Inflammatory macrophage (primary cell): Measurements from ENCODE around the gene ST6GALNAC3.
"Not testable (repeated sequence)": the region's sequence is repeated elsewhere in the genome, so short reads cannot be mapped to it uniquely, and the experiment has no call there.

ENCODE experiments used
- DNase-seq, 2 donors: peaks; one replicate each; pipeline ENCODE4 v3.0.0-alpha.2; 2020 to 2022
- total RNA-seq, 18 experiments: gene quantifications; one replicate each; lab custom pipeline; 2026; ENCODE audit warnings: mixed read lengths in 6 of 18, inconsistent platforms in 2 of 18; lab: John Stamatoyannopoulos, UW

The ST6GALNAC3 gene
- 0.32 to 9.9 (median 1.8) reads per million in 18 experiments for total RNA-seq

DNA sequence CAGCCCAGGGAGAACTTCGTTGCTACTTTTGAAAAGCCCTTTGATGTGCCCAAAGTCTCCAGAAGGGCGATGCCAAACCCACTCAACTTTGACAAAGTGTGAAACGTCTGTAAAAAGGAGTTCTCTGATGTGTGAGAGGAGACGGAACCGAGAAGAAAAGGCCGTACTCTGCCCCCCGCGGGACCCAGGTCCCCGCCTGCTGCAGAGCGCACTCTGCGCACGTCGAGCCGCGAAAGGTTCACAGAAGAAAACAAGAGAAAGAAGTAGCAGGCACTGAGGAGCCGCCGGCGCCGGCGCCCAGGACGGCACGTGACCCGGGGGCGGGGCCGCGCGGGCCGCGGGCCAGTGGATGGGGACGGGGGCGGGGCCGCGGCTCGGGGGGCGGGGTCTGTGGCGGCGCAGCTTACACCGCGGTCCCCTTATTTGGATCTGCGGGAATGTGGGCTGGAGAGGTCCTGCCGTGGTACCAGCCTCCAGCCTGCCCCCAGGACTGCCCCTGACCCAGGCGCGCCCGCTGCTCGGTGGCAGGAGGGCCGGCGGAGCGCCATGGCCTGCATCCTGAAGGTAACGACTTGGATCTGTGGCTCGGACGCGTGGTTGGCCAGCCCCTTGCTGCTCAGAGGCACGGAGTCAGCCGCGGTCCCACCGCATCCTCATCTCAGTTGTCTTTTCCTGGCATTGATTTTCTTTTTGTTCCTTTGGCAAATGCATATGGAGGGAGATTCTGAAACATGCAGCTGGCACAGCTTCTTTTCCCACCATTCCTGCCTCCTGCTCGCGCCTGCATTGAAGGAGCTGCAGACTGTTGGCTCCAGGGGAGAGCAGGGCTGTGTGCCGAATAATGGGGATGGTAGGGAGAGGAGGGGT, at the start of gene ST6GALNAC3:
Gene ST6GALNAC3, plus strand, starts transcription at position 426 of the 867 bp plus-strand sequence.
- peak; percentile 63 to 78 for DNase-seq

DNA sequence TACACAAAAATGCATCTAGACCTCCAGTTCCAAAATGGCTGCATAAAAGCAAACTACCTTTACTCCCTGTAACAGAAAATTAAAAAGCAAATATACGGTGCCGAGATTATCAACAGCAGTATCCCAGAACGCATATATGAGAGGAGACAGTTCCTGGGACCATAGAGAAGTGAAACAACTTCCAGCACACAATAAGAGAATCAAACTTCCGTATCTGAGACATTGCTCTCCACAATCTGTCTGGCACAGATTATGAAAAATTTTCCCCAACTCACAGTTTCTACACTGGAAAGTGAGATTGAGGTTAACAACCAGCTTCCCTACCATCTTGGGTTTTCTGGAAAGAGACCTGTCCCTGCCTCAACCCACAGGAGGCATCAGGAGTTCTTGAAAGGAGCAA, 47.2 kb upstream of the ST6GALNAC3 start:
- peak in 1 of 2 donors; percentile 59 for DNase-seq

DNA sequence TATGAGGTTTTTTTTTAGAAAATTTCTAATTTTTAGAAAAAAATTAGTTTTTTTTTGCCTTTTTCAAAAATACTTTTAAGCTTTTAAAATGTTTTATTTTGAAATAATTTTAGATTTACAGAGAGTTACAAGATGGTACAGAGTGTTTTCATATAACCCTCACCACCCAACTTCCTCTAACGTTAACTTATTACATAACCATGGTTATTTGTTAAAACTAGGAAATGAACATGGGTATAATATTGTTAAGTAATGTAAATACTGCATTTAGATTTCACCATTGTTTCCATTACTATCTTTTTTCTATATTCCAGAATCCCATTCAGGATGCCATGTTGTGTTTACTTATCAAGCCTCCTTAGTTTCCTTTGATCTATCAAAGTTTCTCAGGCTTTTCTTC, 45.2 kb upstream of the ST6GALNAC3 start:
- peak in 1 of 2 donors; percentile 69 for DNase-seq

DNA sequence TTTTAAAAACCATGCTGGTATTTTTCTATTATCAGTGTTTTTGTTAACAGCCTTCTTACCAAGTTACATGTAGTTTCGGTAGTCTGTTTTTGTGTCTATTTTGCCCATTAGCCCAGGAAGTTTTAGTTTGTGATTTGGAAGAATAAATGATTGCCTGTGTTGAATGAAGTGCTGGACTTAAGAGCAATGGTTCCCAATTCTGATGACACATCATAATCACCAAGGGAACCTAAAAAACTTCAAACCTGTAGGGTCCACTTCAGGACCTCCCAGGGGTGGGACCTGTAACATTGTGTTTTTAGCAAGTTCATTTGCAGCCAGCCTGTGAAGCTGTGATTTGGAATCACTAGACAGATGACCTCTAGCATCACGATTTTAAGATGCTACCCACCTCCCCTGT, 43.0 kb upstream of the ST6GALNAC3 start:
- DNase-seq, result no peak

DNA sequence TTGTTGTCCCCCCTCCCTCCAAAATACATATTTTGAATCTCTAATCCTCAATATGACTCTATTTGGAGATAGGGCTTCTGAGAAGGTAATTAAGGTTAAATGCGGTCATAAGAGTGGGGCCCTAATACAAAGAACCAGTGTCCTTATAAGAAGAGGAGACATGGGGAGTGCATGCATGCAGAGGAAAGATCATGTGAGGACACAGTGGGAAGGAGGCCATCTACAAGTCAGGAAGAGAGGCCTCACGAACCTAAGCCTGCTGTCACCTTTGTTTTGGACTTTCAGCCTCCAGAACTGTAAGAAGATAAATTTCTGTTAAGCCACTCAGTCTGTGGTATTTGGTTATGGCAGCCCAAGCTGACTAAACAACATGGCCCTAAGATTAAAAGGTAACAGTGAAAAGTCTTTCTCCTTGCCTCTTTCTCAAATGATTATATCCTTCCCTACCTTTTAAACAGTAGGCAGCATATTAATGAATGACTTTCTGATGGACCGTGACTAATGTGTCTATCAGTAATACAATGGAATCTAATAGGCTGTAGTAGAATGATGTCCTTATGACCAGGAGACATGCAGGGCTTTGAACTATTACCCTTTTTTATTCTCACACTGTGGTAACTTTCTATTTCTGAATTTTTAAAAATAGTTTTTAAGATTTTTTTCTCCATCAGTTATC, 40.6 kb upstream of the ST6GALNAC3 start:
- no peak for DNase-seq

DNA sequence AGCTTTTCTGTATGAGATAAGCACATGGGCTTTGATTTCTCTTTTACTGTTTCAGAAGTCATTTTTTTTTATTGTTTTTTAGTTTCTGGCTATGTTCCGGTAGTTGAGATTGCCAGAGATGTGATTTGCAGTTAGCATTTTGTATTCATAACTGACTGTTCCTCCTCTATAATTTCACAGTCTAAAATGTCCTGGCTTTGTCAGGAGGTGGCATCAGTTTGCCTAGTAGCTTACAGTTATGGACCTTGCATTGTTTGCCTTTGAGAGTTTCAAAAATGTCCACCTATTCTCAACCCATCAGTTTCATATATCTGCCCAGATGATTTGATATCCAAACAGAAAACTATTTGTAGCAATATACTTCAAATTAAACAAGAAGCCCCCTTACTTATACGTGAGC, 39.5 kb upstream of the ST6GALNAC3 start:
- peak in 1 of 2 donors; percentile 9 for DNase-seq

DNA sequence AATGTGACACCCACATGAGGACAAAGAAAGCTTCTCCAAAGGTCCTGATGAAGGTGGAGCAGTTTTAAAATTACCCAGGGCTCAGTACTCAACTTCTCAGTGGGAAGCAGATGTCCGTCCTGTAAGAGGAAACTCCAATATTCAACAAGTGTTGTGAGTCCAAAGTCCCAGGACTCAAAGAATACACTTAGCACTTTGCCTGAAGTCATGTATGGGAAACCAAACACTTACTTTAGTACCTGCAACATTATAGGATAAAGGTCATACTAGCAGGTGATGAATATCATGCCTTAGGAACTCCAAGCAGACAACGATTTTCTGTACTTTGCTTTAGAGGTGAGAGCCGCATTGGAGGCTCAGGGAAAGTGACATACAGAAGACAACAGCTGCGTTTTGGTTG, 37.2 kb upstream of the ST6GALNAC3 start:
- DNase-seq, result no peak

DNA sequence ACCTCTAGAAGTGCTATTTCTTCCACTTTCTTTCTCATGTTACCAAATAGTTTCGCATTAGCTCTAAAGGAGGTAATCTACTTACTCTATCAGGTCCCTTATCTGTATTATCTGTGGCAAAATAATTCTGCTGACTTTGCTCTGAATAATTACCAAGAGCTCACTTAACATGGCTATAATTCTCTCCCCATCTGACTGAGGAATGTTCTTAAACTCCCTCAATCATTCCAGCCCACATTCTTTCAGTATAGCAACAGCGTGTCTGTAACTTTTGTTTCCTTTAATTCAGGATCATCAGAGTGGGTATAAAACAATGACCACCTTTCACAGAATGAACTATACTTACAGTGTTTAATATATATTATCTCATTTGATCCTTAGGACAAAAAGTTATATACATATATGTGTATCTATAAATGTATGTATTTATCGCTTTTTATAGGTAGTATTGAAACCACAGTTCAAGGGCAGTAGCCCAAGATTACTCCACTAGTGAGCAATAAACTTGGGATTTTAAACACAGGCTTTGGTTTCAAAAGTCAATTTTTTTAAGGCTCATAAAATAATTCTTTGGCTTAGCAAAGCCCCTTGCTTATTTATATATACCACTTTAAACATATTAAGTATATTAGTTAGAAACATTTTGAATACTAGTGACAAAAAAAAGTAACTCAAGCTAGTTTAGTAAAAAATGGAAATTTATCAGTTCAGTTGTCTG, 36.1 kb upstream of the ST6GALNAC3 start:
- no peak for DNase-seq

DNA sequence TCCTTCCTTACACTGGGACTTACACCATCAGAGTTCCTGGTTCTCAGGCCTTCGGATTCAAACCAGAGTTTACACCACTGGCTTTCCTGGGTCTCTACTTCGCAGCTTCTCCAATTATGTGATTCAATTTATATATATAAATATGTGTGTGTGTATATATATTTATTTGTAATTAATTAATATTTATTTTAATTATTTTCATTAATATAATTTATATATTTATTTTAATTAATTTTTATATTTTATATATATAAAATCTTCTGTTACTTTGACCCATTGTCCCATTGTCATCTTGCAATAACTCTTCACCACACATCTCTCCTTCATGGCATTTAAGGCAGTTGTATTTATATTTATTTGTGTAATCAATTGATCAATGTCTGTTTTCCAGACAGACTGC, 28.4 kb upstream of the ST6GALNAC3 start:
- no peak for DNase-seq

DNA sequence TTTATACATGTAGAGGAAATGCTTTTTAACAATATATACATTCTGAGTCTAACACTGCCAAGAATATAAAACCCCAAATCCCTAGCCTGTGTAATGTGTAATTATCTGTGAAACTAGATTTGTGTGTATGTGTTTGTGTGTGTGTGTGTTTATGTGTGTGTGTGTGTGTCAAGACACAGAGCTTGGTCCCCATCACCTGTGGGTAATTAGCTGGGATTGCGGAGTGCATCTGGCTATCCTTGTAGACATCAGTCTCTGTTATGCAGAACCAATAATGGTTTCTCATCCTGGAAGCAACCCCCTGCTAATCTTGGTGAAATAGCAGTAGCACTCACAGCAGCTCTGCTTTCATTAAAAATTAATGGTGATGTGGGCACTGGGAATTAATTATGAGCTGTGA, 26.3 kb upstream of the ST6GALNAC3 start:
- no peak for DNase-seq

DNA sequence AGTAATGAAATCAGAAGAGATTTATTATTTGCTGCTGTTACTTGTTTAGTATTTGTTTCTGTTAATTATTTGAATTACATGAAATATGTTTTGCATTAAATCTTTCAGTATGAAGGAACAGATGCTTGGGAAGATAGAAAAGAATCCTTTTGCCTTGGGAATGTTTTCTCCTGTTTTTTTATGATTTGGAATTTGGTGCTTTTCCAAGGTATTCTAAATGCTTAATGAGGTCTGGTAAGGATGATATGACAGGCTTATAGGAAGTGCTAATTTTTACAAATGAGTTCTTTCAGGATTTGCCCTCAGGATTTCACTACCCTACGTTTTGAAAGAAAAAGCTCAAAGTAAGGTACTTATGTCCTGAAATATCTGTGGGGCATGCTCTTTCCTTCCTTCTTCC, 25.6 kb upstream of the ST6GALNAC3 start:
- DNase-seq, result no peak

DNA sequence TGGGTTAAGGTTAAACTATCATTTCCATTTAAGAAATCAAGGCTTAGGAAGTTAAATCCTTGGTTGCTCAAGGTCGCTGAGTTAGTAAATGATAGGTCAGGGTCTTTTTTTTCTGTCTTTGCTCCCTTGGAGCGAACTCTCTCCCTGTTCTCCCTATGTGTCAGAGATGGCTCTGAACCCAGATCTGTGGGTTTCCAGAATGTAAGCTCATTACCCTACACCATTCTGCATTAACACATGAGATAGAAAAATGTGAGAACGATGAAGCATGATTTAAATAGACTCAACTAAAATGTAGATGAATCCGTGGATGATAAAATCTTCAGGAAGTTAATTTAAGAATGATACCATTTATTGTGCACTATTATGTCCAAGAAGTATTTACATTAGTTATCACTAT, 25.0 kb upstream of the ST6GALNAC3 start:
- no peak for DNase-seq

DNA sequence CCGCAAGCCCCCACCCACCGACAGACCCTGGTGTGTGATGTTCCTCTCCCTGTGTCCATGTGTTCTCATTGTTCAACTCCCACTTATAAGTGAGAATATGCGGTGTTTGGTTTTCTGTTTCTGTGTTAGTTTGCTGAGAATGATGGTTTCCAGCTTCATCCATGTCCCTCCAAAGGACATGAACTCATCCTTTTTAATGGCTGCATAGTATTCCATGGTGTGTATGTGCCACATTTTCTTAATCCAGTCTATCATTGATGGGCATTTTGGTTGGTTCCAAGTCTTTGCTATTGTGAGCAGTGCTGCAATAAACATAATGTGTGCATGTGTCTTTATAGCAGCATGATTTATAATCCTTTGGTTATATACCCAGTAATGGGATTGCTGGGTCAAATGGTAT, 24.5 kb upstream of the ST6GALNAC3 start:
- not testable (repeated sequence) for DNase-seq

DNA sequence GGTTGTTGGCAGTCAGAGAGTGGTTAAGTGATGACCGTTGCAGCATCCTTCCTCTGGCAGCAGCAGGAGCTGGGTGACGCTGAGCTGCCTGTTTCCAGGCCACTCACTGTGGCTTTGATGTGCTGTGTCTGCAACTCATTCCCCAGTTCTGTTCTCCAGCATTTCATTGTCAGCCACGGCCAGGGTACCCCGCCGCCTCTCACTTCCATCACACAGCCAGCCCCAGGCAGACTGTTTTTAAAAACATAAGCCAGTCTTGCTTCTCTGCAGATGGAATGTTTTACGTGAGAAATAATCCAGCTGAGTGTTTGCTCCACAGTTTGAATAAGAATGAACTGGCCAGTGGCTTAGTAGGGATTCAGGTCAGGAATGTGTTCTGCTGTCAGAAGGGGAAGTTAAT, 21.5 kb upstream of the ST6GALNAC3 start:
- DNase-seq, result no peak

DNA sequence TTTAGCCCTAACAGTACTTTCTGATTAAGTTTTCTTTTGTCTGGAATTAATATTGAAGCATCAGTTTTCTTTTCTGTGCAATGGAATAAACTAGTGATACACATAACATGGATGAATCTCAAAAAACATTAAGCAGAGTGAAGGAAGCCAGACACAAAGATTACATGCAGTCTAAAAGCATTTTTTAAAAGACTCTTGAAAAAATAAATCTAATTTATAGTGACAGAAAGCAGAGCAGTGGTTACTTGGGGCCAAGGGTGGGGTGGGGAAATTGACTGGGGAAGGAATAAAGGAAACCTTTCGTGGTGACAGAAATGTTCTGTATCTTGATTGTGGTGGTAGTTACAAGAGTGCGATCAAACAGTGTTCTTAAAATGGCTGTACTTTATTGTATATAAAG, 20.2 kb upstream of the ST6GALNAC3 start:
- no peak for DNase-seq

DNA sequence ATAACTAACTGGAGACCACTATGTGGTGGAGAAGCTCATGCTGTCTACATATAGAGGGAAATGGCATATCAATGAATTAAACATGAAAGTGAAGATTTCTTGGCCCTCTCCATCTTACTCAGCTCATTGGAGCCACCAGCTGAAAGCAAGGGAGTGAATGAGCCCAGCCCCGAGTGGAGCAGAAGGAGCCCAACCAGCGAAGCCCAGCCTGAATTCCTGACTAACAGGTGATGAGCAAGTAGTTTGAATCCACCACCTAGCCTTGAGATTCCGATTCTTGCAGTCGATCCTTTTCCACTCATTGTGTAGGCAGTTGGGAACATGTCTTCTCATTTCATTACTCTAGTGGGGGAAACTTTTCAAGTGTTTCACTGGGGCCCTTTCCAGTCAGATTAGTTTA, 18.6 kb upstream of the ST6GALNAC3 start:
- no peak for DNase-seq

DNA sequence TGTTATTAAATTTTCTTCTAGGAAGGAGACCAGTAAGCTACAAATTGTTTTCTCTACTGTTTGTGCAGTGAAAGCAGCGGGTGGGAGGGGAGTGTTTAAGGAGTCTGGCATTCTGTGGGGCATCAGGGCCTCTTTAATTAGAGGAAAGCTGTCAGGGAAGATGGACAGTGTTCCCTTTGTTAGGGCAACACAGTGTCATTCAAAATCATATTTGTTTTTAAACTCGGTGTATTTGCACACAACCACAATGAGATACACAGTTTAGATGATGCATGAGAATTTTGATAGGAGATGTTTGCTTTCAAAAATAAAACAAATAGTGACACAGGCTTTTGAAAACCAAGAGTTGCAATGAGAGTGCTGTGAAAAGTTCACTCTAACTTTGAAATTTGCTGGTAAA, 15.1 kb upstream of the ST6GALNAC3 start:
- DNase-seq, result no peak

DNA sequence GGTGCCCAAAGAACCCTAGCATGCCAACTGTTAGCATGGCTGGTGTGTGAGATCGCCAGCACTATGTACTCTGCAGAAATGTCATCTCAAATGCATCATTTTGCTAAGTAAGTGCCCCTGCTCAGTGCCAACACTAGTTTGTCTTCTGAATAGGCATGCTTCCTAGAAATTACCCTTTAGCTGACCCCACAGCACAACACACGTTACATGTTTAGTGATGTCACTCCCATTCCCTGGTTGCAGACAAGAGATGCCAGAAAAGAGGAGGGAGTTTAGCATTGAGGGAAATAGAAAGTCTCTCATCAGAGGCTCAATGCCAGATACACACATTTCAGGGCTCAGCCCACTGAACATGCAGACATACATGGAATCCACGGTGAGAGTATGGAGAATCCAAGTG, 9.3 kb upstream of the ST6GALNAC3 start:
- no peak for DNase-seq

DNA sequence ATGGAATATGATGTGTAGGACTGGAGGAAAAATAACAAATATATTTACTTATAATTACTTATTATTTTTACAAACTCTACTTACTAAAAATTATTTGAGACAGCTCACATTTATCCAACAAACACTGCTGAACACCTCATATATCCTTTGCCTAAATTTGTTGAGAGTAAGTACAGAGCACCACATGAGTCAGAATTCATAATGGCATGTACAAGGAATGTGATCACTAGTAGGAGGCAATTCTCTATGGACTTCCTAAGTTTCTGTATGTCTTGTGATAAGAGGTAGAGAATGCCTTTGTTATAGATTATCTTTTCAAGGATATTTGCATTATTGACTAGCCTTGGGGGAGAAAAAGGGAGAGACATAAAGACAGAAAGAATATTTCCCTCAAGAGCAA, 8.2 kb upstream of the ST6GALNAC3 start:
- no peak for DNase-seq

DNA sequence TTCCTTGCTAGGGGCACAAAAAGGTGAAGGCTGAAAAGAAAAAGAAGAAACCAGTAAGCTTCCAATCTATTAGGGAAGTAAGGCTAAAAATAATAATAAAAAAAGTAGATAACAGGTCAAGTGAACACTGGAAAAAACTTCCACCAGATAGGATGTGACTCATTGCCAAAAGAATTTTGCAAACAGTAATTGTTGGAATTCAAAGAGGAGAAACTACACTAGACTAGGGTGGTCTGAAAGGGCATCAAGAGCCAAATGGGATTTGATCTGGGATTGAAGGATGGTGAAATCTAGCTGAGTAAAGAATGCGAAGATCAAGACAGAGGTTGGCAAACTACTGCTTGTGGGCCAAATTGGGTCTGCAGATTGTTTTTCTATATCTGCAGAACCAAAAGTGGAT, 6.0 kb upstream of the ST6GALNAC3 start:
- DNase-seq, result no peak

DNA sequence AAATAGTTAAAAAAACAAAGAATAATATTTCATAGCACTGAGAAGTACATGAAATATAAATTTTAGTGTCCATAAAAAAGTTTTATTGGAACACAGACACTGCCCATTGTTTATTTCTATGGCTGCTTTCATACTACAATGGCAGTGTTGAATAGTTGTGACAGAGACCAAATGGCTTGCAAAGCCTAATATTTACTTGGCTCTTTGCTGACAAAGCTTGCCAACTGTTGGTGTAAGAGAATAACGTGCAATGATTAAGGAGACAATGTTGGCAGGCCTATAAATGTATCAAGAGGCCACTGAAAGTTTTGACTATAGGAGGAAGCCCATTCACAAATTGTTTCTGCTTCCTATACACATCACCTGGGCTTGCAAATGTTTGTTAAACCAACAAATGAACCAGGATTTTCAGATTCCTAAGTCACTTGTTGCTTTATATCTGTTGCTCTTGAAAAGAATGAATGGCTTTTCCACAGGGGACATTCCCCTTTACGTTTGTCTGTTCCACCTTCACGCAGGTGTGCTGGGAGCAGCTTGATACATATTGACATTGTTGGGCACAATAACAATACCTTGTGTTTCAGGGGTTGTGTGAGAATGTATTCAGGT, 5.5 kb upstream of the ST6GALNAC3 start:
- DNase-seq, result no peak

DNA sequence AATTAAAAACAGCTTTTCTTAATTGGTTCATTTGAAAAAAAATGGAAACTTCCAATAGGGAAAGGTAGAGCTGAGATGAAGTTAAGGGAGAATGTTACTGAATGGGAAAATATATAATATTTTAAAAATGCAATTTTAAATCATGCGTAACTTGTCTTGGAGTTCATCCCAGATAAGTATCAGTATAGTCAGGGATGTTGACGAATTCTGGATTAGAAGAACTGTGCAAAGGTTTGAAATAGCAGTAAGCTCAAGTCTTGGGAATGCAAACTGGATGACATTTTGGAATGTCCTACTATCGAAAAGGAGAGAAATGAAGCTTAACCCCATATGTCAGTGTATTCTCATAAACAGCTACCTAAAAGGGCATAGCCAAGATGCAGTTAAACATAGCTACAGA, 4.0 kb upstream of the ST6GALNAC3 start:
- no peak for DNase-seq

DNA sequence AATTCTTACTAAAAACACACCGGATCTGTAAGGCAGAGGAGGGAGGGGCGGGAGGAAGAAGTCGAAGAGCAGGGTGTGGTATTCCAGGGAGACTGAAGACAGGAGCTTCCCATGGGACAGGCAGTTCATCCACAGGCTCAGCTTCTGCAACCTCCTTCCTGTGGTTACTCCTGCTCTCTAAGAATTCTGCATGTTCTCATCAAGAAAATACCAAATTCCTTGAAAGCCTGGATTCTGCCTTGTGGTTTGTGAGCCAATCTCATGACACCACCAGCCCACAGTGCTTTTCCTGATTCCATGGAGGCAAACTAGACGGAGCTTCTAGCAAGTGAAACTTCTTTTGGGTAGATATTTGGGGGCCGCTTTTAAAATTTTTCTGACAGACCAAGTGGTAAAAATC, 1.1 kb upstream of the ST6GALNAC3 start:
- DNase-seq, result peak; percentile 53 to 68
